Renal pelvis (tissue), 12 donors: Measurements from ENCODE around the gene UGT1A4. TPM values are rescaled to one million over a fixed set of nuclear protein-coding genes. Genes with fewer than 3 reads are reported as not detected.

Experiments used
- DNase-seq: peaks from one replicate; pipeline ENCODE4 v3.0.0-alpha.2; 2013
- long read RNA-seq, 16 experiments: transcript quantifications; one replicate each; lab custom pipeline, GENCODE V29; 2026
- polyA plus RNA-seq, 3 donors: library from polyadenylated mRNA; unstranded; fragments of 120-200 nt; gene quantifications; one replicate each; pipeline ENCODE4 v1.2.1, GENCODE V29; 2013; ENCODE audit not compliant: insufficient read length in 3 of 3

Gene UGT1A4
- polyA plus RNA-seq: not detected
- long read RNA-seq, donor 1: 0 reads
- long read RNA-seq, donor 2: 0 reads
- long read RNA-seq, donor 3: 0 reads
- long read RNA-seq, donor 4: 0 reads
- long read RNA-seq, donor 5: 0 reads
- long read RNA-seq, donor 6: 0 reads
- long read RNA-seq, donor 7: 0 reads
- long read RNA-seq, donor 8: 0 reads
- long read RNA-seq, donor 9: 0 reads
- long read RNA-seq, donor 10: 0 reads
- long read RNA-seq, donor 11: 0 reads
- long read RNA-seq, donor 12: 0 reads
- long read RNA-seq, donor 13: 0 reads
- long read RNA-seq, donor 14: 0 reads
- long read RNA-seq, donor 15: 0 reads
- long read RNA-seq, donor 16: 0 reads

DNA sequence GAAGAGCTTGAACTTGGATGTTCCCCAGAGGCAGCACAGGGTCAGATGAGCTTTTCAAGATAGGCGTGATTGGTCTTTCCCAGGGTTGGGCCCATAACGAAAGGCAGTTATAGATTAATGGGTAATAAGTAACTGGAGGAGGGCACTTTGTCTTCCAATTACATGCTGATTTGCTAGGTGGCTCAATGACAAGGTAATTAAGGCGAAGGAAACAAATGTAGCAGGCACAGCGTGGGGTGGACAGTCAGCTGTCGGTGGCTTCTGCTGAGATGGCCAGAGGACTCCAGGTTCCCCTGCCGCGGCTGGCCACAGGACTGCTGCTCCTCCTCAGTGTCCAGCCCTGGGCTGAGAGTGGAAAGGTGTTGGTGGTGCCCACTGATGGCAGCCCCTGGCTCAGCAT is at the start of gene UGT1A4:
UGT1A4 (plus strand) TSS at position 185 of the 400 bp plus-strand sequence; CDS start at position 270, 85 bp downstream.
- no peak for DNase-seq

GRCh38 chr2:233671290-233672161 is 47.0 kb upstream of the UGT1A4 start, which contains the start of gene UGT1A9:
Gene UGT1A9, plus strand, starts transcription at chr2:233671898. Its CDS starts 37 bp downstream, at chr2:233671935.
- DNase-seq: no peak

GRCh38 chr2:233672886-233673285 is 45.6 kb upstream of the UGT1A4 start:
- DNase-seq: no peak

DNA sequence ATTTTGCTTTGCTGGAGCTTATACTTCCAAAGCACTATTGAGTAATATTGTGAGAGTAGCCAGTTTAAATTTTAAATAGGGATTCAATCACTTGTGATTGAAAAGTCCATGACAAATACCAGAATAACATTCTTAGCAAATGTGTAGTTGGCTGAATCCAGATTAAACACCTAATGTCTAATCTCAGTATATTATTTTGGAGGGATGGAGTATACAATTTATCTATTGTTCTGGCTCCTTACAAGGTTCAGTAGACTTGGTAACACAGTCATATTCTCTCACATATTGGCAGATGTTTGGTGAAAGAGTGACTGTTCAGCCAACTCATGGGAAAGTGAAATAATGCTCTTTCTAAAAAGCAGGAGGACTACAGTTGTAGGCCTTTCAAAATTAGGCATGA is 44.6 kb upstream of the UGT1A4 start:
- DNase-seq: no peak

DNA sequence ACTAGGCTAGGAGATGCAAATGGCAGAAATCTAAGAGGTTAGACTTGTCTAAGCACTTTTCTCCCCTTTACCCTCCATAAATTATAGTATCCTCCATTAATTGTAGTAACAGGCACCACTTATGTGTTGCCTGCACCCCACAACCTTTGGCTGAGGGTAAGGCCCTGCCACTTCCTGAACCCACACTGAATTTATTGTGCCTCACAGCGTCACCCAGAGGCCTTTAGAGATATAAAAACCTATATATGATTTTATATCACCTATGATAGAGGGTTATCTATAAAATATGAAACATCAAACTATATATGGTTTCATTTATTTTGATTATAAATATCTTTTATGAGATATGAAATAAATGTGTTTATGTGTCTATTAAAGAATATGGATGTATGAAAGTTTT is 44.2 kb upstream of the UGT1A4 start:
- DNase-seq: no peak

DNA sequence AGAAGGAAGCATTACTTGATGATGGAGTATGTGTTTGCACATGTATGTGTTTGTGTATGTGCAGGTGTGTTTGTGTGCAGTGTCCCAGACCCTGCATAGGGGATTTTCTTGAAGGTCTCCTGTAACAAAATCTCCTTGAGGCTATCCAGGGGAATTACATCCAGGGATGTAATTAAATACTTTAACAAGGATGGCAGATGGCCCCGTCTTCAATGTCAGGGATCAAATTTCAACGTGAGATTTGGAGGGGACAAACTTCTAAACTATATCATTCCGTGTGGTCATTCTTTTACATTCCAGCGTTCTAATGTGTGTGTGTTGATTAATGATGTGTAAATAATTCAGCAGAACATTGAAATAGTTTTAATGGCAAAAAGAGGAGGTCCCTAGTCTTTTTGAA is 43.5 kb upstream of the UGT1A4 start:
- no peak for DNase-seq

- no peak for DNase-seq
Measured at GRCh38 chr2:233676046-233676445, 42.5 kb upstream of the UGT1A4 start.

DNA sequence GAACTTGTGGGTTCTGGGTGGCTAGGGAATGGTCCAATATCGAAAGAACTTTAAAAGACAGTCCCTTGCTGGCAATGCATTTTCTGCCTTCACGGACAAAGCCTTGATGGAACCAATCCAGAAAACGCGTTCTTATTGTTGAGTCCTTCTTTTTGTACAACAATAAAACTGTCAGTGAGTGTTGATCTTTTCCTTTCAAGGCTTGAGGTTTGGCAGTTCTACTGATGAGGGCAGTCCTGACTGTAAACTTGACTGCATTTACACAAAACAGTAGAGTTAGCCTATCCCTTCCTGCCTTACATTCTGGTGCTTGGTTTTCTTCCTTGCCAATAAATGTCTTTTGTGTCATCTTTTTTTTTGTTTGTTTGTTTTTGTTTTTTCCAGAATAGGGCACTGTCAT is 39.3 kb upstream of the UGT1A4 start:
- no peak for DNase-seq

DNA sequence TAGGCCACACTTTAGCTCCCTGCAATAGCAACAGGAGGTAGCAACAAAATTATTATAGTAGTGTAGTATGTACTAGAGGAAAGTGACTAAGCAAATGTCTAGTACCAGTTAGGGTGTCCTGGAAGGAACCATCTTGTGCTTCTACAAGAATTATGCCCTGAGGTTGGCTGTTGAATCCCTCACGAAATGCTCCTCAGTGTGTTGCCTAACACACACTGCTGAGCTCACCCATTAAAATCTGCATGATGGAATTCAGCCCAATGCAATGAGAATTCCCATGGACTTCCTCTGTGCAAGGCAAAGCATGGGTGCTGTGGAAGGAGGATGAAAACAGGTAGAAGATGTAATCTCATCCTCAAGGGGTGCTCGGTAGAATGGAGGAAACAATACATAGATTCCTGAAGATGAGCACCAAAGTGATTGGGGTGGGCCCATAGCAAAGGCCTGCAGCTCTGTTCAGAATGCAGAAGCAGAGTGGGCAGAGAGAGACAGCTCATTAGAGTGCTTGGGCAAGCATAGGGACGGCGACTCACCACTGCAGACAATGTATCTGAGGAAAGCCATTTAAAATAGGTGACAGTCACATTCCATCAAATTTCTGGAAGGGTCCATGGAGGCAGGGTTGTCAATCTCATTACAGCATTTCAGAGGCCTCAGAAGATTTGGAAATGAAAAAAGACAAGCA is 38.0 kb upstream of the UGT1A4 start:
- DNase-seq: no peak

DNA sequence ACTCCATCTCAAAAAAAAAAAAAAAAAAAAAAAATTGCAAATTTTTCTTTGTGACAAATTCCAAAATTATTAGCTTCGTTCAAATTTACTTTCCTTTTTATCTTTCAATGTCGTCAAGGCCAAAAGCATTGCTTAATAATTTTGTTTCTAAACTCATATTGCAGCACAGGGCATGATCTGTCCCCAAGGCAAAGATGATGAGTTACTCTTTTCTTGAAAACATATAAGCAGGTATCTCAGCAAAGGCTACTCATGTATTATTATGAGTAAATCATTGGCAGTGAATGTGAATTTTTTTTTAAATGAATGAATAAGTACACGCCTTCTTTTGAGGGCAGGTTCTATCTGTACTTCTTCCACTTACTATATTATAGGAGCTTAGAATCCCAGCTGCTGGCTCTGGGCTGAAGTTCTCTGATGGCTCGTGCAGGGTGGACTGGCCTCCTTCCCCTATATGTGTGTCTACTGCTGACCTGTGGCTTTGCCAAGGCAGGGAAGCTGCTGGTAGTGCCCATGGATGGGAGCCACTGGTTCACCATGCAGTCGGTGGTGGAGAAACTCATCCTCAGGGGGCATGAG is 36.9 kb upstream of the UGT1A4 start, which contains the start of gene UGT1A7:
UGT1A7 (plus strand) TSS at position 381 of the 579 bp plus-strand sequence; CDS start at position 418, 37 bp downstream.
- no peak for DNase-seq

DNA sequence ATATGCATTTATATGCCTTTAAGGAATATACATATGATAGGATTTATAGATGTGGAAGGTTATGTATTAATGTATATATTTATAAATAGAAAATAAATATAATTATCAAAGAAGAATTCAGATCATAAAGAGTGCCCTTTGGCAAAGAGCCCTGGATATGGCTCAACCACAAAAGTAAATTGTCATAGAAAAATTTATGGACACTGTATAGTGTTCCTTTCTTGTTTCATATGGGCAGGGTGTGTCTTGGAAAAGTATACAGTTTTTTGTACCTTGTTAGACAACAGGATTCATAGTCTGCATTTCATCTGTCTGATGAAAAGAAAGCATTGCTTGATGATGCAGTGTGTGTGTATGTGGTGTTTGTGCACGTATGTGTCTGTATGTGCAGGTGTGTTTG is 33.9 kb upstream of the UGT1A4 start:
- no peak for DNase-seq

DNA sequence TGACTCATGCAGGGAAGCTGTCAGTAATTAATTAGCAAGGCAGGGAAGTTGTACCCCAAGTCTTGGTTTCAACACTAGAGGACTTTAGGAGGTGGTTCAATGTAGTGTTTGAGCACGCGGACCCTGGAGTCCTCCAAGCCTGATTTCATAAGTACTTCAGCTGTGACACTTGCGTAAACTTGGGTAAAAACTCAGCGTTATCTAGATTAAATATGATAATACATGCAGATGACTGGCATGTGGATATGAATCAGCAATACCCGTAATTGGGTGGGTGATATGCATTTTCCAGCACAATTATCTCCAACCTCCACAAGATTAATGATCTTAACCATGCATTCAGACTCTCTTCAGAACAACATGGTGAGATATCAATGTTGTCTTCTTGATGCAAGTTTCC is 31.6 kb upstream of the UGT1A4 start:
- no peak for DNase-seq

DNA sequence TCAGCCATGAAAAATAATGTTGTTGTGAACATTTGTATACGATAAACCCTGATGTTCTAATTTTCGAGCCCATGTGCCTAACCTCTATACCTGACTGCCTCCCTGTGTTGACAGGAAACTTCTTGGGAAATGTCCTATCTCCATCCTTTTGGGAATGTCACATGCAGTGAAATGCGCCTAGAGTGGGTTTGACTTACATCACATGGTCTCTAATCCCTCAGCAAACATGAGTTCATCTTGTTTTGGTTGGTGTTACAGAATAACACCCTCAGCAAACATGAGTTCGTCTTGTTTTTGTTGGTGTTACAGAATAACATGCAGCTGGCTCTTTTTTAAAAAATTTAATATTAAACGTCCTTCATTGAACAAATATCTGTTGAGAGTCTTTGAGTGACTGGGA is 30.2 kb upstream of the UGT1A4 start:
- DNase-seq: no peak

GRCh38 chr2:233689031-233689430 is 29.5 kb upstream of the UGT1A4 start:
- DNase-seq: no peak

- no peak for DNase-seq
Measured at GRCh38 chr2:233689501-233689900, 29.0 kb upstream of the UGT1A4 start.

GRCh38 chr2:233690444-233690843 is 28.1 kb upstream of the UGT1A4 start:
- DNase-seq: no peak

- DNase-seq: no peak
Measured at GRCh38 chr2:233691443-233692433, 26.8 kb upstream of the UGT1A4 start.

- no peak for DNase-seq
Measured at GRCh38 chr2:233692648-233693047, 25.9 kb upstream of the UGT1A4 start, which contains the start of gene UGT1A6. Gene UGT1A6, plus strand, starts transcription at chr2:233692890. Its CDS starts 115 bp downstream, at chr2:233693005.

DNA sequence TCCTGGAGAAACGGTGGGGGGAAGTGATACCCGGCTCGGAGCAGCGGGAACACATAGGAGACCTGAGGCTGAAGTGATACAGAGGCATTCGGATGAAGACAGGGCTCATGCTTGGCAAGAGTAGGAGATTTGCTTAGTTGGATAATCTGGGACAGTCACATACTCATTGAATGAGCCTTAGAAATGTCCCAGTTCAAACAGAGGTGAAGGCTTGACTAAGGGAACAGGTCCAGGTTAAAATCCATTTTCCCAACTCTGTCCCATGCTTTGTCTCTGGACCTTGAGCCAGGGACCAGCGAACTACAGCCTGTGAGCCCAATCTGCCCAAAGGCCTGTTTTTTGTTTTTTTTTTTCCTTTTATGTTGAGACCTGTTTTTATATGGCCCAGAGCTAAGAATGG is 24.6 kb upstream of the UGT1A4 start:
- no peak for DNase-seq

DNA sequence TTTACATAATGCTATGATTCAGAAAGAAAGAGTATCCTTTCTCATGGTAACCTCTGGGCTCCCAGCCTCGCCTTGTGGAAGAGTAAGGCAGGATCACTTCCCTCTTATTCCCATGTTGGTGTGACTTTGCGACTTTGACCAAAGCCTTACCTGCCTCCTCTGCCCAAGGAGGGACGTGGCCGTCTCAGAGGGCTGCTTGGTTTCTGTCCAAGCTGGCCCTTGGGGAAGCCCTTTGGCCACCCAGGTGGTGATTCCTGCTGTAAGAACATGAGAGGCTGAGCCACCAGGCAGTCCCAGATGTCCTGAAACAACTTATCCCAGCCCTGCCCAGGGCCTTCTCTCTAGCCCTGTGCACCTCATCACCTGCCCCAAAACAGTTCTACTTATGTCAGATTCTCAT is 19.8 kb upstream of the UGT1A4 start:
- no peak for DNase-seq
